Endothelial cell of umbilical vein (primary cell): ENCODE measurements around the gene TMEM41A. TPM values are rescaled to one million over a fixed set of nuclear protein-coding genes. Genes with fewer than 3 reads are reported as not detected.

Experiments used
- BruUV-seq: library from RNA; stranded (reverse); fragments of 400-500 nt; replicated peaks from 2 replicates; lab custom pipeline; 2021; lab: Mats Ljungman, UMichigan
- CTCF ChIA-PET: fragments of 300-600, 350-600 bp; sonication (Branson Sonifier 250); formaldehyde crosslinking; loops from one replicate; lab custom pipeline; 2021; ENCODE audit warnings: antibody characterized with exemption, inconsistent platforms; lab: Charles Lee
- POLR2A ChIA-PET: fragments of 300-600, 350-600 bp; sonication (Branson Sonifier 250); formaldehyde crosslinking; loops from one replicate; lab custom pipeline; 2021; ENCODE audit warnings: antibody characterized with exemption, inconsistent platforms; lab: Charles Lee
- DNase-seq: peaks from one replicate; pipeline ENCODE4 v3.0.0-alpha.2; 2011; ENCODE audit warnings: low read depth, low spot score
- FAIRE-seq: peaks from 2 replicates; lab custom pipeline; 2011; peaks lifted over from hg19 to GRCh38; lab: Jason Lieb, UNC
- H2AFZ ChIP-seq: 2 replicates; pipeline ENCODE4 v1.6.0; 2012; ENCODE audit warnings: low read depth, low read length, control low read depth, inconsistent platforms
- H3K27ac ChIP-seq: 2 replicates; pipeline ENCODE4 v1.5.1; 2011; ENCODE audit warnings: low read depth, mild to moderate bottlenecking, control low read depth, low read length, moderate library complexity; ENCODE audit not compliant: insufficient read depth
- H3K27me3 ChIP-seq, 2 experiments: 2 replicates each; pipeline versions ENCODE4 v1.6.0 to v1.6.1; 2011; ENCODE audit warnings: low read length in 2 of 2, mixed read lengths in 1 of 2; ENCODE audit not compliant: control insufficient read depth in 2 of 2, insufficient read depth in 2 of 2
- H3K36me3 ChIP-seq, 2 experiments: 2 replicates in 1 of 2; 3 replicates in 1 of 2; pipeline ENCODE4 v1.5.1; 2011; ENCODE audit warnings: low read length in 2 of 2, mild to moderate bottlenecking in 1 of 2, moderate library complexity in 1 of 2; ENCODE audit not compliant: control insufficient read depth in 2 of 2, insufficient read depth in 2 of 2; ENCODE audit errors: extremely low read depth in 1 of 2
- H3K4me1 ChIP-seq: 3 replicates; pipeline ENCODE4 v1.5.1; 2011; ENCODE audit warnings: mild to moderate bottlenecking, low read length; ENCODE audit not compliant: control insufficient read depth, insufficient read depth; ENCODE audit errors: extremely low read depth
- H3K4me2 ChIP-seq: 2 replicates; pipeline ENCODE4 v1.6.1; 2011; ENCODE audit warnings: low read length, control low read depth, mixed read lengths; ENCODE audit not compliant: insufficient read depth
- H3K4me3 ChIP-seq, 3 experiments: fragments of 200-600 bp in 1 of 3; sonication (generic), shearing (Covaris generic) in 1 of 3; replicated peaks in 1 of 3; 2 replicates each; pipeline ENCODE4 v1.5.1; 2011 to 2016; ENCODE audit warnings: control low read depth in 3 of 3, low read length in 3 of 3, mild to moderate bottlenecking in 2 of 3, inconsistent platforms in 1 of 3, low read depth in 1 of 3, moderate library complexity in 1 of 3; ENCODE audit not compliant: insufficient read depth in 1 of 3
- H3K79me2 ChIP-seq: 2 replicates; pipeline ENCODE4 v1.6.0; 2012; ENCODE audit warnings: low read length, inconsistent platforms; ENCODE audit not compliant: control insufficient read depth, insufficient read depth
- H3K9ac ChIP-seq: replicated peaks from 2 replicates; pipeline ENCODE3; 2011; ENCODE audit warnings: low read length, control low read depth; ENCODE audit not compliant: insufficient read depth; ENCODE audit errors: extremely low read depth
- H3K9me1 ChIP-seq: replicated peaks from 3 replicates; pipeline ENCODE4 v1.6.0; 2011; ENCODE audit warnings: mild to moderate bottlenecking, low read length; ENCODE audit not compliant: control insufficient read depth, insufficient read depth; ENCODE audit errors: extremely low read depth
- H3K9me3 ChIP-seq: replicated peaks from 2 replicates; pipeline ENCODE4 v1.5.1; 2012; ENCODE audit warnings: low read length, inconsistent platforms; ENCODE audit not compliant: control insufficient read depth, insufficient read depth
- H4K20me1 ChIP-seq: replicated peaks from 2 replicates; pipeline ENCODE3; 2011; ENCODE audit warnings: mild to moderate bottlenecking, low read length; ENCODE audit not compliant: control insufficient read depth, insufficient read depth; ENCODE audit errors: extremely low read depth
- CTCF ChIP-seq, 2 donors: IDR thresholded peaks; 1 replicate in 1 of 2; 2 replicates in 1 of 2; pipeline ENCODE4 v1.5.1; 2011; ENCODE audit warnings: low read length in 2 of 2, mild to moderate bottlenecking in 2 of 2, moderate library complexity in 2 of 2, control low read depth in 1 of 2, inconsistent platforms in 1 of 2, low read depth in 1 of 2; ENCODE audit not compliant: insufficient read depth in 1 of 2; ENCODE audit errors: extremely low read depth in 1 of 2
- EZH2 ChIP-seq: IDR thresholded peaks from 2 replicates; pipeline ENCODE4 v1.6.1; 2012; ENCODE audit warnings: borderline replicate concordance, low read depth, mild to moderate bottlenecking, moderate library complexity, low read length, inconsistent platforms; ENCODE audit not compliant: severe bottlenecking
- FOS ChIP-seq: IDR thresholded peaks from 2 replicates; pipeline ENCODE4 v1.6.1; 2011; ENCODE audit warnings: mild to moderate bottlenecking, low read length, moderate library complexity, borderline replicate concordance; ENCODE audit not compliant: insufficient read depth
- GATA2 ChIP-seq: IDR thresholded peaks from 2 replicates; pipeline ENCODE4 v1.7.0; 2011; ENCODE audit warnings: low read depth, mild to moderate bottlenecking, moderate library complexity, mixed read lengths, low read length; ENCODE audit not compliant: insufficient read length, insufficient read depth
- JUN ChIP-seq: IDR thresholded peaks from 2 replicates; pipeline ENCODE4 v1.6.1; 2011; ENCODE audit warnings: borderline replicate concordance, low read depth; ENCODE audit not compliant: insufficient read length, insufficient read depth
- MYC ChIP-seq: IDR thresholded peaks from one replicate; pipeline ENCODE4 v1.6.1; 2011; ENCODE audit warnings: mild to moderate bottlenecking, low read depth, low read length
- POLR2A ChIP-seq: IDR thresholded peaks from 2 replicates; pipeline ENCODE4 v1.6.1; 2012; ENCODE audit warnings: low read depth, mild to moderate bottlenecking, control low read depth, low read length
- POLR2AphosphoS5 ChIP-seq: IDR thresholded peaks from 2 replicates; pipeline ENCODE4 v1.6.1; 2012; ENCODE audit warnings: low read depth, mild to moderate bottlenecking, control low read depth, low read length, moderate library complexity; ENCODE audit not compliant: insufficient read depth
- dilution Hi-C: fragments of 300-500 bp; cut with MboI; formaldehyde crosslinking; loops from one replicate; pipeline ENCODE4 v1.15.0; 2019; ENCODE audit warnings: low sequenced_read_pairs; ENCODE audit not compliant: extremely low pct_ligation_motif_present
- intact Hi-C: fragments of 100-400 bp; cut with micrococcal nuclease; formaldehyde crosslinking; loops from one replicate; pipeline ENCODE4 v1.10.0; 2022
- polyA plus RNA-seq, 4 experiments: library from polyadenylated mRNA; depleted of rRNA in 3 of 4; stranded (reverse) in 3 of 4; unstranded in 1 of 4; fragments of >200 nt; gene quantifications; 2 replicates each; pipeline versions ENCODE4 v1.2.1 to v1.2.3, GENCODE V29; 2011 to 2012; ENCODE audit warnings: missing spikeins in 1 of 4
- total RNA-seq: library from RNA; stranded (reverse); gene quantifications from 2 replicates; pipeline ENCODE4 v1.2.3, GENCODE V29; 2021
- TF ChIP-seq, protein P1 (sequence below): IDR thresholded peaks from 2 replicates; pipeline ENCODE4 v1.6.1; 2011; ENCODE audit not compliant: insufficient read depth, insufficient read length

Gene TMEM41A
- total and polyA plus RNA-seq, 2 donors (not counting 3 experiments of a cell fraction or from before 2014, with no cell fraction given), result 15.9 to 16.0 TPM

GRCh38 chr3:185470323-185470722, 28.5 kb downstream of the TMEM41A start:
- Histone ChIP-seq H2AFZ (no peak overlapping the region), H3K9me1 (no peaks in the 10 kb centered on the region), H3K4me2 (no peak overlapping the region), H3K27me3 (no peaks in the 10 kb centered on the region), H3K4me1 (no peaks in the 10 kb centered on the region), H3K9me3 (no peaks in the 10 kb centered on the region), H3K9ac (no peak overlapping the region), H3K79me2 (no peaks in the 10 kb centered on the region), H3K27ac (no peak overlapping the region), H4K20me1 (no peaks in the 10 kb centered on the region), H3K4me3 (no peak overlapping the region), H3K36me3 (no peaks in the 10 kb centered on the region)
- intact Hi-C loops (no loop called here), dilution Hi-C loops (no loop called here)
- CTCF ChIA-PET, result interaction anchor here (1.1 to 1.8 kb wide), 3 partner anchors 8 to 89 kb away, joined by 4 to 14 read pairs (median 4); no protein-coding TSS in a partner anchor
- no peak for FAIRE-seq
- TF ChIP-seq GATA2 (no peak), CTCF (IDR thresholded peaks at IDR 0.05; ENCODE audit: extremely low read depth in 1 of 2, insufficient read depth in 1 of 2, low read depth in 1 of 2, low read length in 2 of 2) (no peak), FOS (no peak), POLR2A (no peak), POLR2AphosphoS5 (no peak), JUN (no peak), MYC (no peak), EZH2 (no peak)
- TF ChIP-seq, protein P1, sequence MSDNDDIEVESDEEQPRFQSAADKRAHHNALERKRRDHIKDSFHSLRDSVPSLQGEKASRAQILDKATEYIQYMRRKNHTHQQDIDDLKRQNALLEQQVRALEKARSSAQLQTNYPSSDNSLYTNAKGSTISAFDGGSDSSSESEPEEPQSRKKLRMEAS, result no peak
- POLR2A ChIA-PET, result no interaction called here
- no TSS peak for BruUV-seq
- DNase-seq, result no peak
